GM18499 (cell line): Measurements from ENCODE around the gene SWT1.

Experiments
- ATAC-seq: cut with Tn5 transposase; IDR thresholded peaks from one replicate; pipeline ENCODE4 v1.9.1; 2021; ENCODE audit warnings: moderate number of reproducible peaks; ENCODE audit not compliant: insufficient read depth, unreplicated experiment

SWT1 gene

GRCh38 chr1:185156854-185157598, at the start of gene SWT1, which contains the start of gene TRMT1L:
TSS of gene SWT1 (plus strand) at chr1:185157167. CDS start at chr1:185160842, 3,675 bp downstream.
TSS of gene TRMT1L (minus strand) at chr1:185156953. CDS start at chr1:185156712, 241 bp downstream.
- peak; percentile 90 for ATAC-seq

GRCh38 chr1:185108321-185108720, 48.6 kb upstream of the SWT1 start:
- no peak for ATAC-seq

- no peak for ATAC-seq
Observed at GRCh38 chr1:185110145-185110544, 46.8 kb upstream of the SWT1 start.

GRCh38 chr1:185111873-185112272, 45.1 kb upstream of the SWT1 start:
- ATAC-seq, result no peak

GRCh38 chr1:185112356-185112755, 44.6 kb upstream of the SWT1 start:
- ATAC-seq, result no peak

- ATAC-seq, result no peak
Observed at GRCh38 chr1:185129708-185130107, 27.3 kb upstream of the SWT1 start.

GRCh38 chr1:185132534-185132933, 24.4 kb upstream of the SWT1 start:
- no peak for ATAC-seq

GRCh38 chr1:185137896-185138545, 18.9 kb upstream of the SWT1 start:
- no peak for ATAC-seq

GRCh38 chr1:185139246-185139645, 17.7 kb upstream of the SWT1 start:
- ATAC-seq, result no peak

GRCh38 chr1:185144233-185144632, 12.7 kb upstream of the SWT1 start:
- ATAC-seq, result no peak

- no peak for ATAC-seq
Observed at GRCh38 chr1:185151215-185151614, 5.8 kb upstream of the SWT1 start.

GRCh38 chr1:185152187-185152767, 4.7 kb upstream of the SWT1 start:
- no peak for ATAC-seq

GRCh38 chr1:185154912-185155513, 2.0 kb upstream of the SWT1 start:
- no peak for ATAC-seq

- no peak for ATAC-seq
Observed at GRCh38 chr1:185155600-185156287, 1.2 kb upstream of the SWT1 start.

GRCh38 chr1:185156288-185156853, 596 bp upstream of the SWT1 start:
- ATAC-seq, result peak; percentile 4

- no peak for ATAC-seq
Observed at GRCh38 chr1:185157599-185158412, 839 bp downstream of the SWT1 start.

- no peak for ATAC-seq
Observed at GRCh38 chr1:185158800-185159199, 1.8 kb downstream of the SWT1 start.

- no peak for ATAC-seq
Observed at GRCh38 chr1:185159966-185160365, 3.0 kb downstream of the SWT1 start.

- ATAC-seq, result no peak
Observed at GRCh38 chr1:185162491-185162890, 5.5 kb downstream of the SWT1 start.
